NCI-H526 (cell line): ENCODE measurements around the gene PRICKLE2.

ENCODE experiments used
- DNase-seq, 2 experiments: peaks; one replicate each; lab custom pipeline; 2025; lab: John Stamatoyannopoulos, UW

Gene PRICKLE2

DNA sequence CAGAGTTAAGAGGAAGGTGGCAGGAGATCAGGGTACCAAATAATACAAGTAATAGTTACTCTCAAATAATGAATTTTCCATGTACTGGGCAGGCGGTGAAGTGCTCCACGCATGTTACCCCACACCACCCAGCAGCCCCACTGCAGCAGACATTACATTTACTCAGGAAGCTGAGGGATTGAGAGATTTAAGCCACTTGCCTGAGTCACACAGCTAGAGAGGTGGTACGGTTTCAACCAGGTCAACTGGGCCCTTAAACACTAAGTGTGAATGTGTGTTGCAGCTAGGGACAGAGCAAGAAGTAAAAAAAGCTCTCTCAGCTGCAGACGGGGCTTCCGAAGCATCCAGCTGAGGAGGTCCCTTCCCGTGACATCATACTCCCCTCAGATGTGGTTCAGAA, 91.3 kb downstream of the PRICKLE2 start:
- no peak for DNase-seq

- DNase-seq = no peak
Measured at GRCh38 chr3:64133272-64133671, 92.0 kb downstream of the PRICKLE2 start.

- no peak for DNase-seq
Measured at GRCh38 chr3:64131725-64132469, 93.4 kb downstream of the PRICKLE2 start.

DNA sequence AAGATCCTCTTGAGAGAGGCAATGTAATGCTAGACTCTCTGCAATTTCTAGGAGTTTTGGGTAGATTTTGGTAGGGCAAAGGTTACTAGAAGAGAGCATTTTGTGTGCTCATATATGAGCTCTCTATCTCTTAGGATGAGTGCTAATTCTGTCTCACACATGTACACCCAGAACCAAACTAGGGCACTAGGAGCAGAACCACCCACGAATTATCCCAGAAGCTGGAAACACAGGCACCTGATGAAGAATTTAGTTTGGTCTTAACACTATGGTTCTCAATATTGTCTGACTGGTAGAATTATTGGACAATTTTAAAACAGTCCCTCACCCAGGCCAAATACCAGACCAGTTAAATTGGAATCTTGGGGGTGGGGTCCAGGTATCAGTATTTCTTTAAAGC, 94.8 kb downstream of the PRICKLE2 start:
- DNase-seq = no peak

GRCh38 chr3:64129581-64129980, 95.7 kb downstream of the PRICKLE2 start:
- no peak for DNase-seq

DNA sequence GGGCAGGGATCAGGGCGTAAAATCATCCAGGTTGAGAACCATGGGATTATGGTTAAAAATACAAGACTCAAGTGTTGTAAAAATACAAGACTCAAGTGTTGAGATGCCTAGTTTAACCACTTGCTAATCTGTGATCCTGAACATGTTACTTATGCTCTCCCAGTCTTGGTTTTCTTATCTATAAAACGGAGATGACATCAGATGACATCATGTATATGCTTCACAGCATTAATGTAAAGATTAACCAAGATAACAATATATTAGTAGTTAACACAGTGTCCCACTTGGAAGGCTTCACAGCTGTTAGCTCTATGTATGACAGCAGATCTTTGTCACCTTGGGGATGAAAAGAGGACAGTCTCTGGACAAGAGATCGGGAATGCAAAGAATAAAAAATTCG, 96.2 kb downstream of the PRICKLE2 start:
- DNase-seq = no peak

GRCh38 chr3:64125561-64125960, 99.7 kb downstream of the PRICKLE2 start:
- no peak for DNase-seq

GRCh38 chr3:64123931-64124330, 101.3 kb downstream of the PRICKLE2 start:
- no peak for DNase-seq

DNA sequence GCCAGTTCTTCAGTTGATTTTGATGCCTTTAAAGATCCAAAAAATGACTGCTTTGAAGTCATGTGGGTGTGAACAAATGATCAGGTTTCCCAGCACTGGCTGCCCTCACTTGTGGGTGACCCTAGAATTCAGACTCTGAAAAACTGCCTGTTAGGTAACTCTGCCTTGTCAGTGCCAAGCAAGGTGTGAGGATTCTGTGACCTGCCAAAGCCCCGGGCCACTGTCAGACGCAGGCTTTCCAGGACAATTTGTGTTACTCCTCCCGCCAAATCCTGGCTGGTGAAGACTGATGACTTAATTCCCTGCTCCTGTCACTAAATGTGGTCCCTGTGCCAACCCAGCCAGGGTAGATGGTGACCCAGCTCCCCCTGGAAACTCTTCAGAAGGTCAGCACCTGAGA, 102.8 kb downstream of the PRICKLE2 start:
- no peak for DNase-seq

DNA sequence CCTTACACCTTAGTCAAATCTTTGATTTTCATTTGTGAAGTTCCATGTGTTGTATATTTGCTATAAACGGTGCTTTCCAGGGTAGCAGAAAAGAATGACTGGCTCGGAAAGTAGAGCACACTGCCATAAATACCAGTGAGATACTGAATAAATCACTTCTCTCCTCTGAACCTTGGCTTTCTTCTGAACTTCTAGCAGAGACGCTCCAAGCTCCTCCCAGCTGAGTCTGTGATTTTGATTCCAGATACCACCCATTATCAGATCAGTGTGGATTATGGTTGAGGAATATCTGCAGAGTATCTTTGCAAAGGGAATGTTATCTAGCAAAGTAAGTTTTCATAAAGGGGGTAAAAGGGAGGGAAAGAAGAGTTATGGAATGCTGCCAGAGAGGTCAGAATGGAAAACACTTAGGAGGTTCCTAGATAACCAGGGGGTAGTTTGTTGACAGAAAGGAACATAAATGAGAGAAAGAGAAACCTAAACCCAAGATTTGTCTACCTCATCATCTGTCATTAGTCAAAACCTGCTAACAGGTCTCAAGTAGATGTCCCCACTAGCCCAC, 103.4 kb downstream of the PRICKLE2 start:
- no peak for DNase-seq

DNA sequence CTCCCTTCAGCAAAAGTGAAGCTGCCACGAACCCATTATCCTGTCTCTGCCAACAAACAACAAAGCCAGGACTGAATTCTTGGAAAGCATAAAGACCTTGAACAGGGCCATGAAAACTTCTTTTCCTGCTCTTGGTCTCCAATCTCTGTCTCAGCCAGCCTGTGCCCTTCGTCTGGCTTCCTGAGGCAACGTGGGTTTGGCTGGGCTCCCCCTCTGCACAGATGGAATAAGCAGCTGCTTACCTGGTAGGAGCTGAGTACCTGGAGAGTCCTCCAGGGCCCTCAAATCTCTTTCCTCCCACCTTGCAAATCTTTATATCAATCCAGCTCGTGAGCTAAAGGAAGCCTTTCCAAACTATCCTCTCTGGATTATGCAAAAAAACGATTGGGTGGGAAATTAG, 104.4 kb downstream of the PRICKLE2 start:
- DNase-seq = no peak

GRCh38 chr3:64117483-64117882, 107.8 kb downstream of the PRICKLE2 start:
- no peak for DNase-seq

GRCh38 chr3:64114651-64115050, 110.6 kb downstream of the PRICKLE2 start:
- DNase-seq = no peak

DNA sequence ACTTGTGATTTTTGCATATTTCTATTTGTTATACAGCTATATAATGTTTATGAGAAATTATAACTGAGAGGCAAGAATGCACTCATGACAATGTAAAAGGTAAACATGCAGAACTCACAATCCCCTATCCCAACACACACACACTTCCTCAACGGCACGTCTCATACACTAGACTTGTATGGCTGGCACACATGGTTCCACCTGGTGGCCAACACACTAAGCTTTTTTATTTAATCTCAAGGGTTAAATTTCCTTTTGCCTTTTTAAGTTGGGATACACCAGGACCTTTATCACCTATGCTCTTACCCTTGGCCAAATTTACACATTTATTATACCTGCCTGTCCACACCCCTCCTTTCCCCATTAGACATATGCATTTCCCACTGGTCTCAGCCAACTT, 113.4 kb downstream of the PRICKLE2 start:
- peak in 1 of 2 experiments; percentile 14 for DNase-seq

GRCh38 chr3:64111083-64111482, 114.2 kb downstream of the PRICKLE2 start:
- no peak for DNase-seq

- DNase-seq = no peak
Measured at GRCh38 chr3:64110071-64110470, 115.2 kb downstream of the PRICKLE2 start.

DNA sequence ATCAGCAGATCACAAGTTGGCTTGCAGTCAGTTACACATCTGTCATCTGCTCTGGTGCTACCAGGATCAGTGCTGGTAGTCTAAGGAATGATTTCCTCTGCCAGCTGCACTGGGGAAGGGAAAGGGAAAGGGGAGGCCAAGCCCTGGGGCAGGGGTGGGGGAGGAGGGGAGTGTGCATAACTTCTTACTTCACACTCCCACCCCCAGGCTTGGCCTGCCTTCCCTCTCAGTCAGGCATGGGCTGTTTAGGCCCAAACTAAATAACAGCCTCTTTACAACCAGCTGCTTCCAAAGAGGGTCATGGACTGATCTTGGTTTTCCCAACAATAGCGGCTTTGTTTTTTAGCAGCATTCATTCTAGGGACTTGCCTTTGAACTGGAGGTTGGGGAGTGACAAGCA, 115.8 kb downstream of the PRICKLE2 start:
- DNase-seq = peak; percentile 88 to 90

DNA sequence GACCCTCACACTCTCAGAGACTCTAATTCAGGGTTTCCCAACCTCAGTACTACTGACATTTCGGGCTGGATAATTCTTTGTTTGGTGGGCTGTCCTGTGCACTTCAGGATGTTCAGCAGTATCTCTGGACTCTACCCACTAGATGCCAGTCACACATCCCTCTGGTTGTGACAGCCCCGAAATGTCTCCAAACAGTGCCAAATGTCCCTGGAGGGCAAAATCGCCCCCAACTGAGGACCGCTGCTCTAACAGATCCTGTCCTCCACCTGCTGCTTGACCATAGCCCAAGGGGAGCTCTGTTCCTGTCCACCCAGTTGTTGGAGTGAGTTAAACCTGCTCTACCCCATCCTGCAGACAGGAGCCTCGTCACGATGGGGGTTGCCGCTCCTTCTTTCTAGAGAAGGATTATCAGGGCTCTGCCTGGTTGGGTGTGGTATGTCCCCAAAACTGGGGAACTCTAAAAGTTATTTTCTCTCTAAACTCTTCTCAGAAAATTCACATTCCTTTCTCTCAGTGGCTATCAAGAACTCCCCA, 116.4 kb downstream of the PRICKLE2 start:
- no peak for DNase-seq

DNA sequence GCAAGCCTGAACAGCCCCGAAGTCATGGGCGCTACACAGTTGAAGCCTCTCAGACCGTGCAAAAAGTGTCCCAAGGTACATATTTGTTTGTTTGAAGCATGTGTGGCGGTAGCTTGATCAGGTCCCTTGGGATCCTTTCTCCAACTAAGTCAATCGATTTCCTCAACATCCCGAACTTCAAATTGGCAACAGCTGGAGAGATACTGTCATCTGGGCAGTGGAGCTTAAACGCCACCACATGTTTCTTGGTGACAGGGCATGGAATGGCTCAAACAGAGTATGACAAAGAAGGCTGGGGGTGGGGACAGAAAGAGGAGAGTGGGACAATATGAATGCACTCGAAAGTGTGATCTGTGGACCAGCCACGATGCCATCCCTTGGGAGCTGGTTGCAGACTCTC, 117.0 kb downstream of the PRICKLE2 start:
- DNase-seq = no peak

DNA sequence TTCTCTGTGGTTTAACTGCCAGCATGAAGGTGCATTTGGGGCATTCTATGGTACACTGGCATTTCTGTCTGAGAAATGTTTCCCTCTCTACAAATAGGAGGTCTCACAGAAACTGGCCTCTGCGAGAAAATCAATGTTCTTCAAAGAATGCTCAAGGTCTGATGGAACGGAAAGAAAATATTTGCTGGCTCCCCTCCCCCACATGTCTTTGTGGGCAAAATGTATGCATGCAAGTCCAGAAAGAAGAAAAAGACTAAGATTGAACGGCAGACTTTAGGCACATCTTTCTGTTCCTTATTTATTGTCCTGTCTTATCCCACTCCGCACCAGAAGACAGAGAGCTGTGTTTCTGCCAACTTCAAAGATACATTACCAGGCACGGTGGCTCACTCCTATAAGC, 118.1 kb downstream of the PRICKLE2 start:
- no peak for DNase-seq

GRCh38 chr3:64105816-64106215, 119.5 kb downstream of the PRICKLE2 start:
- DNase-seq = no peak

GRCh38 chr3:64104691-64105111, 120.6 kb downstream of the PRICKLE2 start:
- no peak for DNase-seq

DNA sequence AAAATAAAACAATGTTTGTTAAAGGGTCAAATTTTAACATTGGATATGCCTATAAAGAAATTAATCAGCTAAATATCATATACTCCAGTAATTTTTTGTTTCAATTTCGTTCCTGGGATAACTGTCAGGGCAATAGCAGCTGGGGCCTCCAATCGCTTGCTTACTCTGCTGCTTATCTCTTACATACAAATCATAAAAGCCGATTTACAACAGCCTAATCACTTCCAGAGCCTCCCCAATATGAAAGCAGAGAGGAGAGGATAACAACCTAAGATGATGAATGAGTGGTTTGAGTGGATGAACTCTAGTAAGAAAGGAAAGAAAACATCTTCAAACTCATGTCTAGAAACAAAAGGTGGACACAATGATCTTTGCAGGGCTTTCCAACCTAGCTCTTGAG, 121.3 kb downstream of the PRICKLE2 start:
- no peak for DNase-seq

DNA sequence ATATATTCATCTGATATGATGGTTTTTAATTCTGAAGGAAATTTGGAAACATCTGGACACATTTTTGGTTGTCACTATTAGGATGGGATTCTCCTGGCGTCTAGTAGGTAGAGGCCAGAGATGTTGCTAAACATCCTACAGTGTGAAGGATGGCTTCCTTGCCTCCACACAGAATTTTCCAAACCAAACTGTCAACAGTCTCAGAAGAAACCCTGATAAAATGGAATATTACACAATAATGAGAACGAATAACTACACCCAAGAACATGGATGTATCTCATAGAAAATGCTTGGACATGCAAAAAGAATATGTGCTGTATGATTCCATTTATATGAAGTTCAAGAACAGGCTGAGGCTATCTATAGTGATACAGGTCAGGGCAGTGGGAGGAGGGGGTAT, 122.1 kb downstream of the PRICKLE2 start:
- DNase-seq = no peak
